Epithelial cell of proximal tubule (primary cell): ENCODE results near the gene RNF166. TPM values are rescaled to one million over a fixed set of nuclear protein-coding genes. Genes with fewer than 3 reads are reported as not detected.

Experiments used
- DNase-seq: peaks from one replicate; pipeline ENCODE4 v3.0.0-alpha.2; 2011; ENCODE audit warnings: low read depth
- H3K4me3 ChIP-seq: 2 replicates; pipeline ENCODE4 v1.5.1; 2011; ENCODE audit warnings: low read depth, mild to moderate bottlenecking, low read length
- total RNA-seq: library from RNA; depleted of rRNA; stranded (reverse); fragments of >200 nt; gene quantifications from 2 replicates; pipeline ENCODE4 v1.2.3, GENCODE V29; 2015
- TF ChIP-seq, protein P1 (sequence below): conservative IDR thresholded peaks from 2 replicates; pipeline ENCODE4 v1.5.1; 2012; ENCODE audit warnings: low read depth, mild to moderate bottlenecking, low read length

The RNF166 gene
- total RNA-seq, 1 donor from 2014 or later: 32.8 TPM

DNA sequence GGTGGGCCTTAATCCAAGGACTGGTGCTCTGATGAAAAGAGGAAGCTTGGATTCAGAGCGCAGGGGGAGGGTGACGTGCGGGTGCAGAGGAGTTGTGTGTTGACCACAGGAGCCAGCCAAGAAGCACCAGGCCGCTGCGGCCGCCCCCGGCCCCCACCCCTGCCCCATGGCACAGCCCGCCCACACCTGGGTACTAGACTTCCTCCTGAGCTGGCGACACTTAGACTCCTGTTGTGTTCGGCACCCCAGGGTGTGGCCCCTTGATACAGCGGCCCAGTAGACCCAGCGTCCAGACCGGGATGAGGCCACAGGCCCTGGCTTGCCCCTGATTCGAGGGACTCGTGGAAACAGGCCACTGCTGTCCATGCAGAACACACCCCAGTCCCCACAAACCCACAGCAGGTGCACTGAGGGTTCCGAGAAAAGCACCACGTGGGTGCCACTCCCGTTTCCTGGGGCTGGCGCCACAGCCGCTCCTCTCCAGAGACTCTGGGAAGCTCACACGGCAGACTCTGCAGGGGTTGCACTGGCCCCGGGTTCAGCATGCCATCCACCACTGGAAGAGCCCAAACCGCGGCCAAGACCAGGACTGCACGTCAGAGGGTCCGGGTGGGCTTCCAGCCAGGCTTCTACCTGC, 14.2 kb downstream of the RNF166 start:
- TF ChIP-seq, protein P1, sequence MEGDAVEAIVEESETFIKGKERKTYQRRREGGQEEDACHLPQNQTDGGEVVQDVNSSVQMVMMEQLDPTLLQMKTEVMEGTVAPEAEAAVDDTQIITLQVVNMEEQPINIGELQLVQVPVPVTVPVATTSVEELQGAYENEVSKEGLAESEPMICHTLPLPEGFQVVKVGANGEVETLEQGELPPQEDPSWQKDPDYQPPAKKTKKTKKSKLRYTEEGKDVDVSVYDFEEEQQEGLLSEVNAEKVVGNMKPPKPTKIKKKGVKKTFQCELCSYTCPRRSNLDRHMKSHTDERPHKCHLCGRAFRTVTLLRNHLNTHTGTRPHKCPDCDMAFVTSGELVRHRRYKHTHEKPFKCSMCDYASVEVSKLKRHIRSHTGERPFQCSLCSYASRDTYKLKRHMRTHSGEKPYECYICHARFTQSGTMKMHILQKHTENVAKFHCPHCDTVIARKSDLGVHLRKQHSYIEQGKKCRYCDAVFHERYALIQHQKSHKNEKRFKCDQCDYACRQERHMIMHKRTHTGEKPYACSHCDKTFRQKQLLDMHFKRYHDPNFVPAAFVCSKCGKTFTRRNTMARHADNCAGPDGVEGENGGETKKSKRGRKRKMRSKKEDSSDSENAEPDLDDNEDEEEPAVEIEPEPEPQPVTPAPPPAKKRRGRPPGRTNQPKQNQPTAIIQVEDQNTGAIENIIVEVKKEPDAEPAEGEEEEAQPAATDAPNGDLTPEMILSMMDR: no peak
- no peak for DNase-seq
- H3K4me3 ChIP-seq: no peak overlapping the region

GRCh38 chr16:88691129-88691813, 14.9 kb downstream of the RNF166 start:
- no peak overlapping the region for H3K4me3 ChIP-seq
- TF ChIP-seq, protein P1: no peak
- DNase-seq: no peak

GRCh38 chr16:88690341-88691128, 15.7 kb downstream of the RNF166 start:
- no peak overlapping the region for H3K4me3 ChIP-seq
- TF ChIP-seq, protein P1: no peak
- DNase-seq: no peak

GRCh38 chr16:88688013-88688778, 18.0 kb downstream of the RNF166 start:
- no peak for DNase-seq
- TF ChIP-seq, protein P1: no peak
- H3K4me3 ChIP-seq: no peak overlapping the region

- no peak overlapping the region for H3K4me3 ChIP-seq
- TF ChIP-seq, protein P1: no peak
- DNase-seq: no peak
These were observed 18.6 kb downstream of the RNF166 start for GRCh38 chr16:88687676-88688012.

DNA sequence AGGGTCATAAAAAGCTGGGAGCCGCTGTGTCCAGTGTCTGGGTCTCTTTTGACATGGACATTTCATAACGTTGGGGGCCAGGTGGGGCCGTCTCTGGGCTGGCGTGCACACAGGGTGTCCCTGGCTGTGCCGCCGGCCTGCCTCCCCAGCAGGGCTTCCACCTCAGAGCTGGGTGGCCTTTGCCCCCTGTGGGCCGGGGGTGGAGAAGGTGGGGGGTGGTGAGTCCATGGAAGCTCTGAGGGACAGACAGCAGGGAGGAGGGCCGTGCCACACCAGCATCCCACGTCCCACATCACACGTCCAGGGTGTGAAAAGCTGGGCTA, 19.0 kb downstream of the RNF166 start:
- TF ChIP-seq, protein P1: no peak
- no peak for DNase-seq
- H3K4me3 ChIP-seq: no peak overlapping the region
